Right atrium auricular region (tissue), 2 donors: ENCODE data around the gene MYL7. TPM values are rescaled to one million over a fixed set of nuclear protein-coding genes. Genes with fewer than 3 reads are reported as not detected.
"Not testable (repeated sequence)": the region's sequence is repeated elsewhere in the genome, so short reads cannot be mapped to it uniquely, and the experiment has no call there.

Experiments
- DNase-seq: peaks from one replicate; pipeline ENCODE4 v3.0.0-alpha.2; 2019; ENCODE audit warnings: low spot score
- H3K27ac ChIP-seq, 2 donors: fragments of 200-600 bp; sonication (generic); 1 replicate in 1 of 2; 2 replicates in 1 of 2; pipeline ENCODE4 v1.5.1; 2016 to 2019
- H3K27me3 ChIP-seq, 2 donors: fragments of 200-600 bp; sonication (generic); one replicate each; pipeline versions ENCODE4 v1.5.1 to v1.6.0; 2017 to 2019
- H3K36me3 ChIP-seq: fragments of 200-600 bp; sonication (generic); one replicate; pipeline ENCODE4 v1.5.1; 2016
- H3K4me1 ChIP-seq, 2 donors: fragments of 200-600 bp; sonication (generic); one replicate each; pipeline versions ENCODE4 v1.5.1 to v1.6.0; 2017 to 2019
- H3K4me3 ChIP-seq, 2 donors: fragments of 200-600 bp; sonication (generic); 1 replicate in 1 of 2; 2 replicates in 1 of 2; pipeline ENCODE4 v1.5.1; 2017 to 2019; ENCODE audit warnings: mild to moderate bottlenecking in 1 of 2, moderate library complexity in 1 of 2
- H3K9me3 ChIP-seq, 2 donors: fragments of 200-600 bp; sonication (generic); one replicate each; pipeline ENCODE4 v1.5.1; 2019
- total RNA-seq, 2 donors: library from RNA; depleted of rRNA; stranded (reverse); fragments of >200 nt; gene quantifications; one replicate each; pipeline ENCODE4 v1.1.0, GENCODE V29; 2016
- TF ChIP-seq, protein P1 (sequence below), 2 donors: fragments of 200-600 bp; sonication (generic); IDR thresholded peaks; one replicate each; pipeline ENCODE4 v1.5.1; 2019; ENCODE audit warnings: antibody characterized with exemption in 2 of 2

MYL7 gene
- total RNA-seq, 2 donors from 2014 or later: 17,339 to 49,235 TPM

DNA sequence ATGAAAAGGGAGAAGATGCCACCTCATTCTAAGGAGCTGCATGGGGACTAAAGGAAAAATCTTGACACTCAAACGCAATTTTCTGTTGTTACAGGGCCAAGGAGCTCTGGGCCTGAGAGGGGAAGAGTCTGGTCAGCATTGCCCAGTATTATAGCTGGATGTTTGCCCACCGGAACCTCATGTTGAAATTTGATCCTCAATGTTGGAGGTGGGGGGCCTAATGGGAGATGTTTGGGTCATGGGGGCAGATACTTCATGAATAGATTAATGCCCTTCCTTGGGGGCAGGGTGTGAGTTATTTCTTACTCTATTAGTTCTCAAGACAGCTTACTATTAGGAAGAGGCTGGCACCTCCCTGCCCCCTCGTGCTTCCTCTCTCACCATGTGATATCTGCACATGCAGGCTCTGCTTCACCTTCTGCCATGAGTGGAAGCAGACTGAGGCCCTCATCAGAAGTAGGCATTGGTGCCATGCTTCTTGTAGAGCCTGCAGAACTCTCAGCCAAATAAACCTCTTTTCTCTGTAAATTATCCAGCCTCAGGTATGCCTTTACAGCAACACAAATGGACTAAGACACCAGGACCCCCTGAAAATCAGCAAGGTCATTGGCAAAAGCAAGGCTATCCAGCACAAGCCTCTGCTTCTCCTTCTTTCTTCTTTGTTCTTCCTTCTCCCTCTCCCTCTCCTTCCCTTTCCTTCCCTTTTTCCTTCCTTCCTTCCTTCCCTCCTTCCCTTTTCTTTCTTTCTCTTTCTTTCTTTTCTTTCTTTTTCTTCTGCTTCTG, 33.0 kb upstream of the MYL7 start:
- no peaks in the 10 kb centered on the region for H3K4me1 ChIP-seq
- H3K4me3 ChIP-seq: no peak overlapping the region
- no peak overlapping the region for H3K27ac ChIP-seq
- DNase-seq: no peak
- no peaks in the 10 kb centered on the region for H3K36me3 ChIP-seq
- no peaks in the 10 kb centered on the region for H3K27me3 ChIP-seq
- H3K9me3 ChIP-seq: no peaks in the 10 kb centered on the region
- TF ChIP-seq, protein P1, sequence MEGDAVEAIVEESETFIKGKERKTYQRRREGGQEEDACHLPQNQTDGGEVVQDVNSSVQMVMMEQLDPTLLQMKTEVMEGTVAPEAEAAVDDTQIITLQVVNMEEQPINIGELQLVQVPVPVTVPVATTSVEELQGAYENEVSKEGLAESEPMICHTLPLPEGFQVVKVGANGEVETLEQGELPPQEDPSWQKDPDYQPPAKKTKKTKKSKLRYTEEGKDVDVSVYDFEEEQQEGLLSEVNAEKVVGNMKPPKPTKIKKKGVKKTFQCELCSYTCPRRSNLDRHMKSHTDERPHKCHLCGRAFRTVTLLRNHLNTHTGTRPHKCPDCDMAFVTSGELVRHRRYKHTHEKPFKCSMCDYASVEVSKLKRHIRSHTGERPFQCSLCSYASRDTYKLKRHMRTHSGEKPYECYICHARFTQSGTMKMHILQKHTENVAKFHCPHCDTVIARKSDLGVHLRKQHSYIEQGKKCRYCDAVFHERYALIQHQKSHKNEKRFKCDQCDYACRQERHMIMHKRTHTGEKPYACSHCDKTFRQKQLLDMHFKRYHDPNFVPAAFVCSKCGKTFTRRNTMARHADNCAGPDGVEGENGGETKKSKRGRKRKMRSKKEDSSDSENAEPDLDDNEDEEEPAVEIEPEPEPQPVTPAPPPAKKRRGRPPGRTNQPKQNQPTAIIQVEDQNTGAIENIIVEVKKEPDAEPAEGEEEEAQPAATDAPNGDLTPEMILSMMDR (IDR thresholded peaks at IDR 0.05): no peak

DNA sequence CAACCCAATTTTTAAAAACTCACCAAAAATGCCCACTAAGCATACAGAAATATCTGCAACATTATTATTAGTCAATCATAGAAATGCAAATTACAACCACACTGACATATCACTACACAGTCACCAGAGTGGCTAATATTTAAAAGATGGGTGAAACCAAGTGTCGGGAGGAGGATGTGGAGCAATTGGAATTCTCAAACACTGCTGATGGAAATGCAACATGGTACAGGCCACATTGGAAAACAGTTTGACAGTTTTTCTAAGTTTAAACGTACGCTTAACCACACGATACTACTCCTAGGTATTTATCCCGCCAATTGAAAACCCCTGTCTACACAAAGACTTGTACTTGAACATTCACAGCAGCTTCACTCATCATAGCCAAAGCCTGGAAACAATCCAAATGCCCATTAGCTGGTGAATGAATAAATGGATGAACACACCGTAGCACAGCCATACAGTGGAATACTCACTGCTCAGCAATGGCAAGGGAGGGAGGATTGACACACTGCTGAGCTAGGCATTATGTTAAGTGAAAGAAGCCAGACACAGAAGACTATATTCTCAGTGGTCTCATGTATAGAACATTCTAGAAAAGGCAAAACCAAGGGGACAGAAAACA, 31.8 kb upstream of the MYL7 start:
- Histone ChIP-seq H3K4me1 (no peaks in the 10 kb centered on the region), H3K9me3 (no peaks in the 10 kb centered on the region), H3K27me3 (no peaks in the 10 kb centered on the region), H3K36me3 (no peaks in the 10 kb centered on the region), H3K27ac (no peak overlapping the region), H3K4me3 (no peak overlapping the region)
- no peak for DNase-seq
- TF ChIP-seq, protein P1 (IDR thresholded peaks at IDR 0.05): no peak

DNA sequence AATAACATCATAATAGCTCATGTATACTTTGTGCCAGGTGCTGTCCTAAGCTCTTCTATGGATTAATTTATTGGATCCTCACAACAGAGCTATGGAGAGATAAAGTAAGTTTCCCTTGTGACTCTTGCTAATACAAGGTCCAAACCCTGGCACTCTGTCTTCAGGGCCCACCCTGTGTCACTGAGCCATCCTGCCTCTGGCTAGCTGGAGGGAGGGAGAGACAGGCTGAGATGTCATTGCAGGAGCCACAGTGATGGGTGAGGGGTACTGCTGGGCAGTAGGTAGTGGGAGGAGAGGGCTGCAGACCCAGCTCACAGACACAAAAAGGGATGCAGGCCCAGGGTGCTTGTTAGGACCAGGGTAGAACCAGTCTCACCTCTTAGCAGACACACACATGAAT, 31.2 kb upstream of the MYL7 start:
- DNase-seq: no peak
- TF ChIP-seq, protein P1 (IDR thresholded peaks at IDR 0.05): no peak
- Histone ChIP-seq H3K4me1 (no peaks in the 10 kb centered on the region), H3K27ac (no peak overlapping the region), H3K27me3 (no peaks in the 10 kb centered on the region), H3K36me3 (no peaks in the 10 kb centered on the region), H3K9me3 (no peaks in the 10 kb centered on the region), H3K4me3 (no peak overlapping the region)

DNA sequence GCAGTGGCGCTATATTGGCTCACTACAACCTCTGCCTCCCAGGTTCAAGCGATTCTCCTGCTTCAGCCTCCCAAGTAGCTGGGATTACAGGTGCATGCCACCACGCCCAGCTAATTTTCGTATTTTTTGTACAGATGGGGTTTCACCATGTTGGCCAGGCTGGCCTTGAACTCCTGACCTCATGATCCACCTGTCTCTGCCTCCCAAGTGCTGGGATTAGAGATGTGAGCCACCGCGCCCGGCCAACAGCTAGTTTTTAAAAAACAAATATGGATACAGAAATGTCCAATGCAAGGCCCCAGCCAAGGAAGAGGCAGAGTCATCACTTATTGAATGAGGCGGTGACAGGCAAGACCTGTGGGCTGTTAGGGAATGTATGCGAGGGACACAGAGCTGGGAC, 30.8 kb upstream of the MYL7 start:
- not testable (repeated sequence) for DNase-seq, H3K4me3 ChIP-seq, H3K9me3 ChIP-seq, H3K36me3 ChIP-seq, H3K27ac ChIP-seq, H3K27me3 ChIP-seq, H3K4me1 ChIP-seq

DNA sequence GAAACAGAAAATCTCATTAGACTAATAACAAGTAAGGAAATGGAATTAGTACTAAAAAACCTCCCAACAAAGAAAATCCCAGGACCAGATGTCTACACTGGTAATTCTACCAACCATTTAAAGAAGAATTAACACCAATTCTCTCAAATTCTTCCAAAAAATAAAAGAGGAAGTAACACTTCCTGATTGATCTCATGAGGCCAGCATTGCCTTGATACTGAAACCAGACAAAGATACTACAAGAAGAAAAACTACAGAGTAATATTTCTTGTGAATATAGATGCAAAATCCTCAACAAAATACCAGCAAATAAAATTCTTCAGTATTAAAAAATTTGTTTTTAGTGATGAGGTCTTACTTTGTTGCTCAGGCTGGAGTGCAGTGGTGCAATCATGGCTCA, 26.8 kb upstream of the MYL7 start:
- Histone ChIP-seq H3K9me3 (no peaks in the 10 kb centered on the region), H3K4me3 (no peak overlapping the region), H3K27ac (no peak overlapping the region), H3K27me3 (no peaks in the 10 kb centered on the region), H3K4me1 (no peaks in the 10 kb centered on the region), H3K36me3 (no peaks in the 10 kb centered on the region)
- TF ChIP-seq, protein P1 (IDR thresholded peaks at IDR 0.05): no peak
- no peak for DNase-seq

DNA sequence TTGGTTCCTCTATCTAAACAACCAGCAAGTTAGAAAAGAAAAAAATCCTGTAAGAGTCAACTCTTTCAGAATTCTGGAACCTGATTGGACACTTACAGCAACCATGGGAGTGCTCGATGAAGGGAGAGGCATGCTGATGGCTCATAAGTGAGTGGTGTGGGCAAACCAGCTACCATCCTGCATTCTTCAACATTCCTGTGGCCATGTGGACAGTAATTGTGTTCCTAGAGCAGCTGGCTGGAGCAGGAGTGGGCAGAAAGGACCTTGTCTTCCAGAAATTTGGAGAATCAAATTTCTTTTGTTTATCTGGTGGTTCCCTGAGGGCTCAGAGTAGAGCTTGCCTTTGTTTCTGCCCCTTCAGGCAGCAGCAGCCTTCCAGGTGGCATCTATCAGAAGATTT, 22.5 kb upstream of the MYL7 start:
- H3K4me3 ChIP-seq: no peak overlapping the region
- no peak overlapping the region for H3K27ac ChIP-seq
- H3K27me3 ChIP-seq: no peaks in the 10 kb centered on the region
- H3K36me3 ChIP-seq: no peaks in the 10 kb centered on the region
- H3K4me1 ChIP-seq: peaks cover 0 to 12% of the 10 kb centered on the region in 2 donors
- TF ChIP-seq, protein P1 (IDR thresholded peaks at IDR 0.05): no peak
- DNase-seq: no peak
- no peaks in the 10 kb centered on the region for H3K9me3 ChIP-seq
